ENCODE results near the gene SEPTIN8.

Gene SEPTIN8

DNA sequence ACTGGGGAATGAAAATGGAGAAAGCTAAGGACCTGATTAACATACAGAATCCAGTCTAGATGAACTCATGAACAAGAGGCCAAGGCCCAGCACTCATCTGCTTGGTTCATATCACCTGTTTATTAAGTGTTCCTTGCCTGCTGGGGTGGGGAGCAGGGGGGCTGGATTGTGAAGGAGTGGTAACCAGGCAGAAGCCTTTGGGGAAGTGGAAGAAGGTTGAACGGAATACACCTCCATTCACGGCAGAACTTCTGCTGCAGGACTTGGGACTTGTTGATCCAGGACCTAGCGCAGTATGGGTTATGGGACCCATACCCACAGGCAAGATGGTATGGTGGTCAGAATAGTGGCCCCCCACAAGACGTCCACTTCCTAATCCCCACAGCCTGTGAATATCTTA is 8.8 kb upstream of the SEPTIN8 start:
- no peak for TF ChIP-seq ZNF510 (tag by site-specific recombination; IDR thresholded peaks at IDR 0.05; ENCODE audit: insufficient replicate concordance)
- TF ChIP-seq SCRT2 (tag by site-specific recombination; IDR thresholded peaks at IDR 0.05) = peak; percentile 53; the same call in 1 of the 2 replicates
- no peaks in the 10 kb centered on the region for H3K36me3 ChIP-seq (ENCODE audit: control insufficient read depth in 2 of 2, insufficient read depth in 1 of 2, low read length in 2 of 2)
- no peak overlapping the region for H3K27ac ChIP-seq (ENCODE audit: extremely low read depth, low read depth, low read length)
- no peaks in the 10 kb centered on the region for H3K4me1 ChIP-seq (ENCODE audit: control insufficient read depth, insufficient read depth, low read length)
- no peaks in the 10 kb centered on the region for H3K9me3 ChIP-seq (ENCODE audit: control insufficient read depth, insufficient read depth, low read depth, low read length)
- H3K4me3 ChIP-seq (ENCODE audit: low read depth, low read length) = no peak overlapping the region
- CTCF ChIA-PET = interaction anchor here (1.0 kb wide), 1 partner anchor 32 kb away, joined by 3 read pairs; no protein-coding TSS in a partner anchor
- POLR2A ChIA-PET = no interaction called here

DNA sequence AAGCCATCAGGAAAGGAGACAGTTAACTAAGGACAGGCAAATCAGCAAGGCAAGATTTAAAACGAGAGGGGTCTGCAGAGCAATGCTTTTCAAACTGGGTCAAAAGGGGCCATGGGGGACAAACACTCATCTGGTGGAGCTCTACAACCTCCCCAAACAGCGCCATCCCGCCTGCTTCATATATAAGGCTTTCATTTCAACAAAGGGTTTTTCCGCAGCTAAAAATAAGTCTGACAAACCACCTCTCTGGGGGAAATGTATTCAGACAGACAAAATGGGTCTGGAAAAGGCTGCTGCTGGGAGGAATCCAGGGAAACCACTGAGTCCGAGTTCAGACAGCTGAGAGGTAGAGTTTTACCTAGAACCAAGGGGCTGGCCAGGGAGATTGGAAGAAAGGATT is 8.3 kb upstream of the SEPTIN8 start:
- Histone ChIP-seq H3K4me3 (ENCODE audit: low read depth, low read length) (no peak overlapping the region), H3K36me3 (ENCODE audit: control insufficient read depth in 2 of 2, insufficient read depth in 1 of 2, low read length in 2 of 2) (no peaks in the 10 kb centered on the region), H3K9me3 (ENCODE audit: control insufficient read depth, insufficient read depth, low read depth, low read length) (no peaks in the 10 kb centered on the region), H3K27ac (ENCODE audit: extremely low read depth, low read depth, low read length) (no peak overlapping the region), H3K4me1 (ENCODE audit: control insufficient read depth, insufficient read depth, low read length) (no peaks in the 10 kb centered on the region)
- POLR2A ChIA-PET = no interaction called here
- CTCF ChIA-PET = interaction anchor here (1.0 kb wide), 1 partner anchor 31 kb away, joined by 3 read pairs; no protein-coding TSS in a partner anchor
- no peak for TF ChIP-seq KLF8 (tag by site-specific recombination; IDR thresholded peaks at IDR 0.05)
- TF ChIP-seq, protein P1, sequence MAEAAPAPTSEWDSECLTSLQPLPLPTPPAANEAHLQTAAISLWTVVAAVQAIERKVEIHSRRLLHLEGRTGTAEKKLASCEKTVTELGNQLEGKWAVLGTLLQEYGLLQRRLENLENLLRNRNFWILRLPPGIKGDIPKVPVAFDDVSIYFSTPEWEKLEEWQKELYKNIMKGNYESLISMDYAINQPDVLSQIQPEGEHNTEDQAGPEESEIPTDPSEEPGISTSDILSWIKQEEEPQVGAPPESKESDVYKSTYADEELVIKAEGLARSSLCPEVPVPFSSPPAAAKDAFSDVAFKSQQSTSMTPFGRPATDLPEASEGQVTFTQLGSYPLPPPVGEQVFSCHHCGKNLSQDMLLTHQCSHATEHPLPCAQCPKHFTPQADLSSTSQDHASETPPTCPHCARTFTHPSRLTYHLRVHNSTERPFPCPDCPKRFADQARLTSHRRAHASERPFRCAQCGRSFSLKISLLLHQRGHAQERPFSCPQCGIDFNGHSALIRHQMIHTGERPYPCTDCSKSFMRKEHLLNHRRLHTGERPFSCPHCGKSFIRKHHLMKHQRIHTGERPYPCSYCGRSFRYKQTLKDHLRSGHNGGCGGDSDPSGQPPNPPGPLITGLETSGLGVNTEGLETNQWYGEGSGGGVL (tag by site-specific recombination; IDR thresholded peaks at IDR 0.05) = no peak
- TF ChIP-seq EGR2 (tag by site-specific recombination; IDR thresholded peaks at IDR 0.05; ENCODE audit: low read depth) = no peak
- no peak for TF ChIP-seq GLIS1 (tag by site-specific recombination; IDR thresholded peaks at IDR 0.05)
- TF ChIP-seq, protein P2, sequence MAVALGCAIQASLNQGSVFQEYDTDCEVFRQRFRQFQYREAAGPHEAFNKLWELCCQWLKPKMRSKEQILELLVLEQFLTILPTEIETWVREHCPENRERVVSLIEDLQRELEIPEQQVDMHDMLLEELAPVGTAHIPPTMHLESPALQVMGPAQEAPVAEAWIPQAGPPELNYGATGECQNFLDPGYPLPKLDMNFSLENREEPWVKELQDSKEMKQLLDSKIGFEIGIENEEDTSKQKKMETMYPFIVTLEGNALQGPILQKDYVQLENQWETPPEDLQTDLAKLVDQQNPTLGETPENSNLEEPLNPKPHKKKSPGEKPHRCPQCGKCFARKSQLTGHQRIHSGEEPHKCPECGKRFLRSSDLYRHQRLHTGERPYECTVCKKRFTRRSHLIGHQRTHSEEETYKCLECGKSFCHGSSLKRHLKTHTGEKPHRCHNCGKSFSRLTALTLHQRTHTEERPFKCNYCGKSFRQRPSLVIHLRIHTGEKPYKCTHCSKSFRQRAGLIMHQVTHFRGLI (tag by site-specific recombination; IDR thresholded peaks at IDR 0.05) = no peak
- no peak for TF ChIP-seq PRDM1 (tag by site-specific recombination; IDR thresholded peaks at IDR 0.05)
- no peak for TF ChIP-seq ZNF202 (tag by site-specific recombination; IDR thresholded peaks at IDR 0.05; ENCODE audit: borderline replicate concordance)
- no peak for TF ChIP-seq ZFP37 (tag by site-specific recombination; IDR thresholded peaks at IDR 0.05)
- TF ChIP-seq ZNF830 (tag by site-specific recombination; IDR thresholded peaks at IDR 0.05; ENCODE audit: low read depth) = no peak
- no peak for TF ChIP-seq ZNF112 (tag by site-specific recombination; IDR thresholded peaks at IDR 0.05)
- no peak for TF ChIP-seq OVOL3 (tag by site-specific recombination; IDR thresholded peaks at IDR 0.05)
- TF ChIP-seq ZNF670 (tag by site-specific recombination; IDR thresholded peaks at IDR 0.05; ENCODE audit: low read depth) = no peak
- no peak for TF ChIP-seq ZNF623 (tag by site-specific recombination; IDR thresholded peaks at IDR 0.05)
- TF ChIP-seq ZNF544 (tag by site-specific recombination; IDR thresholded peaks at IDR 0.05) = no peak
- no peak for TF ChIP-seq ZNF521 (tag by site-specific recombination; IDR thresholded peaks at IDR 0.05)
- TF ChIP-seq ZSCAN23 (tag by site-specific recombination; IDR thresholded peaks at IDR 0.05) = no peak
- TF ChIP-seq, protein P3, sequence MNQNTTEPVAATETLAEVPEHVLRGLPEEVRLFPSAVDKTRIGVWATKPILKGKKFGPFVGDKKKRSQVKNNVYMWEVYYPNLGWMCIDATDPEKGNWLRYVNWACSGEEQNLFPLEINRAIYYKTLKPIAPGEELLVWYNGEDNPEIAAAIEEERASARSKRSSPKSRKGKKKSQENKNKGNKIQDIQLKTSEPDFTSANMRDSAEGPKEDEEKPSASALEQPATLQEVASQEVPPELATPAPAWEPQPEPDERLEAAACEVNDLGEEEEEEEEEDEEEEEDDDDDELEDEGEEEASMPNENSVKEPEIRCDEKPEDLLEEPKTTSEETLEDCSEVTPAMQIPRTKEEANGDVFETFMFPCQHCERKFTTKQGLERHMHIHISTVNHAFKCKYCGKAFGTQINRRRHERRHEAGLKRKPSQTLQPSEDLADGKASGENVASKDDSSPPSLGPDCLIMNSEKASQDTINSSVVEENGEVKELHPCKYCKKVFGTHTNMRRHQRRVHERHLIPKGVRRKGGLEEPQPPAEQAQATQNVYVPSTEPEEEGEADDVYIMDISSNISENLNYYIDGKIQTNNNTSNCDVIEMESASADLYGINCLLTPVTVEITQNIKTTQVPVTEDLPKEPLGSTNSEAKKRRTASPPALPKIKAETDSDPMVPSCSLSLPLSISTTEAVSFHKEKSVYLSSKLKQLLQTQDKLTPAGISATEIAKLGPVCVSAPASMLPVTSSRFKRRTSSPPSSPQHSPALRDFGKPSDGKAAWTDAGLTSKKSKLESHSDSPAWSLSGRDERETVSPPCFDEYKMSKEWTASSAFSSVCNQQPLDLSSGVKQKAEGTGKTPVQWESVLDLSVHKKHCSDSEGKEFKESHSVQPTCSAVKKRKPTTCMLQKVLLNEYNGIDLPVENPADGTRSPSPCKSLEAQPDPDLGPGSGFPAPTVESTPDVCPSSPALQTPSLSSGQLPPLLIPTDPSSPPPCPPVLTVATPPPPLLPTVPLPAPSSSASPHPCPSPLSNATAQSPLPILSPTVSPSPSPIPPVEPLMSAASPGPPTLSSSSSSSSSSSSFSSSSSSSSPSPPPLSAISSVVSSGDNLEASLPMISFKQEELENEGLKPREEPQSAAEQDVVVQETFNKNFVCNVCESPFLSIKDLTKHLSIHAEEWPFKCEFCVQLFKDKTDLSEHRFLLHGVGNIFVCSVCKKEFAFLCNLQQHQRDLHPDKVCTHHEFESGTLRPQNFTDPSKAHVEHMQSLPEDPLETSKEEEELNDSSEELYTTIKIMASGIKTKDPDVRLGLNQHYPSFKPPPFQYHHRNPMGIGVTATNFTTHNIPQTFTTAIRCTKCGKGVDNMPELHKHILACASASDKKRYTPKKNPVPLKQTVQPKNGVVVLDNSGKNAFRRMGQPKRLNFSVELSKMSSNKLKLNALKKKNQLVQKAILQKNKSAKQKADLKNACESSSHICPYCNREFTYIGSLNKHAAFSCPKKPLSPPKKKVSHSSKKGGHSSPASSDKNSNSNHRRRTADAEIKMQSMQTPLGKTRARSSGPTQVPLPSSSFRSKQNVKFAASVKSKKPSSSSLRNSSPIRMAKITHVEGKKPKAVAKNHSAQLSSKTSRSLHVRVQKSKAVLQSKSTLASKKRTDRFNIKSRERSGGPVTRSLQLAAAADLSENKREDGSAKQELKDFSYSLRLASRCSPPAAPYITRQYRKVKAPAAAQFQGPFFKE (tag by site-specific recombination; IDR thresholded peaks at IDR 0.05; ENCODE audit: borderline replicate concordance) = no peak
- TF ChIP-seq, protein P4, sequence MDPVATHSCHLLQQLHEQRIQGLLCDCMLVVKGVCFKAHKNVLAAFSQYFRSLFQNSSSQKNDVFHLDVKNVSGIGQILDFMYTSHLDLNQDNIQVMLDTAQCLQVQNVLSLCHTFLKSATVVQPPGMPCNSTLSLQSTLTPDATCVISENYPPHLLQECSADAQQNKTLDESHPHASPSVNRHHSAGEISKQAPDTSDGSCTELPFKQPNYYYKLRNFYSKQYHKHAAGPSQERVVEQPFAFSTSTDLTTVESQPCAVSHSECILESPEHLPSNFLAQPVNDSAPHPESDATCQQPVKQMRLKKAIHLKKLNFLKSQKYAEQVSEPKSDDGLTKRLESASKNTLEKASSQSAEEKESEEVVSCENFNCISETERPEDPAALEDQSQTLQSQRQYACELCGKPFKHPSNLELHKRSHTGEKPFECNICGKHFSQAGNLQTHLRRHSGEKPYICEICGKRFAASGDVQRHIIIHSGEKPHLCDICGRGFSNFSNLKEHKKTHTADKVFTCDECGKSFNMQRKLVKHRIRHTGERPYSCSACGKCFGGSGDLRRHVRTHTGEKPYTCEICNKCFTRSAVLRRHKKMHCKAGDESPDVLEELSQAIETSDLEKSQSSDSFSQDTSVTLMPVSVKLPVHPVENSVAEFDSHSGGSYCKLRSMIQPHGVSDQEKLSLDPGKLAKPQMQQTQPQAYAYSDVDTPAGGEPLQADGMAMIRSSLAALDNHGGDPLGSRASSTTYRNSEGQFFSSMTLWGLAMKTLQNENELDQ (tag by site-specific recombination; IDR thresholded peaks at IDR 0.05; ENCODE audit: low read depth) = no peak
- TF ChIP-seq ZNF341 (tag by site-specific recombination; IDR thresholded peaks at IDR 0.05; ENCODE audit: low read depth) = no peak
- TF ChIP-seq, protein P5, sequence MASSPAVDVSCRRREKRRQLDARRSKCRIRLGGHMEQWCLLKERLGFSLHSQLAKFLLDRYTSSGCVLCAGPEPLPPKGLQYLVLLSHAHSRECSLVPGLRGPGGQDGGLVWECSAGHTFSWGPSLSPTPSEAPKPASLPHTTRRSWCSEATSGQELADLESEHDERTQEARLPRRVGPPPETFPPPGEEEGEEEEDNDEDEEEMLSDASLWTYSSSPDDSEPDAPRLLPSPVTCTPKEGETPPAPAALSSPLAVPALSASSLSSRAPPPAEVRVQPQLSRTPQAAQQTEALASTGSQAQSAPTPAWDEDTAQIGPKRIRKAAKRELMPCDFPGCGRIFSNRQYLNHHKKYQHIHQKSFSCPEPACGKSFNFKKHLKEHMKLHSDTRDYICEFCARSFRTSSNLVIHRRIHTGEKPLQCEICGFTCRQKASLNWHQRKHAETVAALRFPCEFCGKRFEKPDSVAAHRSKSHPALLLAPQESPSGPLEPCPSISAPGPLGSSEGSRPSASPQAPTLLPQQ (tag by site-specific recombination; IDR thresholded peaks at IDR 0.05) = no peak
